HG03558 (cell line): Measurements from ENCODE around the gene METTL17.
"Not testable (repeated sequence)": the region's sequence is repeated elsewhere in the genome, so short reads cannot be mapped to it uniquely, and the experiment has no call there.

Experiments used
- ATAC-seq: cut with Tn5 transposase; IDR thresholded peaks from one replicate; pipeline ENCODE4 v1.9.1; 2021; ENCODE audit warnings: moderate number of reproducible peaks; ENCODE audit not compliant: unreplicated experiment; ENCODE audit errors: extremely low read depth

METTL17 gene, protein sequence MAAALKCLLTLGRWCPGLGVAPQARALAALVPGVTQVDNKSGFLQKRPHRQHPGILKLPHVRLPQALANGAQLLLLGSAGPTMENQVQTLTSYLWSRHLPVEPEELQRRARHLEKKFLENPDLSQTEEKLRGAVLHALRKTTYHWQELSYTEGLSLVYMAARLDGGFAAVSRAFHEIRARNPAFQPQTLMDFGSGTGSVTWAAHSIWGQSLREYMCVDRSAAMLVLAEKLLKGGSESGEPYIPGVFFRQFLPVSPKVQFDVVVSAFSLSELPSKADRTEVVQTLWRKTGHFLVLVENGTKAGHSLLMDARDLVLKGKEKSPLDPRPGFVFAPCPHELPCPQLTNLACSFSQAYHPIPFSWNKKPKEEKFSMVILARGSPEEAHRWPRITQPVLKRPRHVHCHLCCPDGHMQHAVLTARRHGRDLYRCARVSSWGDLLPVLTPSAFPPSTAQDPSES

DNA sequence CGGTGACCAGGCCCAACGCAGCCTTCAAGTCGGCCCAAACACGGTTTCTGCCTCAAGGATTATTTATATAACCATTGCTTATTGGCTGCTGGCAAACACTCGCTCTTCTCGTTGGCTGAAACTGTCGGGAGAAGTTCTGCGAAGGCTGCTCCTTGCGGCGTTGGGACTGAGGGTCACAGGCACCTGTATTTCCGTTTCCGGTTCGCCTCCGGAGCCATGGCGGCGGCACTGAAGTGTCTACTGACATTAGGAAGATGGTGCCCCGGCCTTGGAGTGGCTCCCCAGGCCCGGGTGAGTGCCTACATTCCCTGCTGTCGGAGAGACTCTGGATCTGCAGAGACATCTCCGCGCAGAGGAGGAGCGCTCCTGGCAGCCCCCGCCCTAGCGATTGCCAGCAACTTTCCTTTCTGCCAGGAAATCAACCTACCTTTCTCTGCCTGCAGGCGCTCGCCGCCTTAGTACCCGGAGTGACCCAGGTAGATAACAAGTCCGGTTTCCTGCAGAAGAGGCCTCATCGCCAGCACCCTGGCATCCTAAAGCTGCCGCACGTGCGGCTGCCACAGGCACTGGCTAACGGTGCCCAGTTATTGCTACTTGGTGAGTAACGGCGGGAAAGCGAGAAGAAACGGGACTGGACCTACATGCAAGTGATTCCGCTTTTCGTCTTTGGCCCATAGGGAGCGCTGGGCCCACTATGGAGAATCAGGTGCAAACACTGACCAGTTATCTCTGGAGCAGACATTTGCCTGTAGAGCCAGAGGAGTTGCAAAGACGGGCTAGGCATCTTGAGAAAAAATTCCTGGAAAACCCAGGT is at the start of gene METTL17:
TSS of gene METTL17 (plus strand) at position 194 of the 814 bp plus-strand sequence. CDS start at position 217, 23 bp downstream.
- ATAC-seq, result peak; percentile 93

DNA sequence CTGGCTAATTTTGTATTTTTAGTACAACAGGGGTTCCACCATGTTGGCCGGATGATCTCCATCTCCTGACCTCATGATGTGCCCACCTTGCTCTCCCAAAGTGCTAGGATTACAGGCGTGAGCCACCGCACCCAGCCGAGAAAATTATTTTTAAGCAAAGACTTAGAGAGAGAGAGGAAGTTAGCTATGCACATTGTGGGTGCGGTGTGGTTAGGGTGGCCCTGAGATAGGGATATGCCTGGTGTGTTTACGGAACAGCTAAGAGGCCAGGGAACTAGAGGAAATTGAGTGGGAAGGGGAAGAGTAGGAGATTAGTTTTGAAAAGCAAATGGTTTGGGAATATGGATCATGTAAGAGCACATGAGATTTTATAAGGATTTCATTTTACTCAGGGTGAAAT is 44.6 kb upstream of the METTL17 start:
- ATAC-seq, result not testable (repeated sequence)

DNA sequence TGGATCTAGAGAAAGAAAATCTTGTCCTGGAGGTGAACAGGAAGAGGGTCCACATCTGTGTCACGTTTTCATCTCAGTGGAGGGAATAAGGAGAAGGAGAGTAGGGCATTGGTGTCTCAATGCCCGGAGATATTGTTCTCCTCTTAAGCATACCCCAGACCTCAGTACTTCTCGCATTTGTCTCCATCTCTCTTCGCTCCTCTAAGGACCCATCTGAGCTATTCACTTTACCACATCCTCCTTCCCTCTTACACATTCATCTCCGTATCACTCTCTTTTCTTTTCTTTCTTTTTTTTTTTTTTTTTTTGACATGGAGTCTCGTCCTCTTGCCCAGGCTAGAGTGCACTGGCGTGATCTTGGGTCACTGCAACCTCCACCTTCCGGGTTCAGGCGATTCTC is 43.1 kb upstream of the METTL17 start:
- not testable (repeated sequence) for ATAC-seq

DNA sequence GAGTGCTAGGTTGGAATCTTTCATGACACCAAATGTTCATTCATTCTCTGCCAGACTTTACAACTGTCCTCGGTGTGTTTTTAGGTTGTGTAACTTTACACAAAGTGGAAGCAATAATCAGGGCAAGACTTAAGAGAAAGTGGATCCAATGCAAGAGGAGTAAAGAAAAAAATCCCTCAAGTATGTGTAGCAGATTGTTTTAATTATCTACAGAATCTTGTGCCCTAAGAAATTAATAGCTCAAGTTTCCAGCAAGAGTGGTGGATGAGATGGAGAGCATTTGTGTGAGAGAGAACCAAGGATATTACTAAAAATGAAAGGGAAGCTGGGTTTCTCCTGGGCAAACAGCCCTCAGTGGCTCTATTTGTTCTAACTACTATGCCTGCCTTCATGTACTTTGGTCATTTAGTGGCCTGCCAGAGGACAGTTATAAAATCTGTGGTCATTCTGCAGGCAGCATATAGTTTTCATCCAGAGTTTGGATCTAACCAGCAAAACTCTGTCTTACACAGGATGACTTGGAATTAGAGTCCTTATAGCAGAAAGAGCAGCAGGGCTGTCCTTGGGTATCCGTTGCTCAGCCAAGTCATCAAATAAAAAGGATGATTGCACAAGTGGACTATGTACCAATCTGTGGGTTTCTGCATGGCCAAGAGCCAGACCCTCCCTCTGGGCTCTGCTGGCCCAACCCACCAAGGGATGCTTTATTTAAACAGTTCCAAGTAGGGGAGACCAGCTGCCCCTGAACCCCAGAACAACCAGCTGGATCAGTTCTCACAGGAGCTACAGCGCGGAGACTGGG is 34.8 kb upstream of the METTL17 start, which contains the start of gene RNASE2:
TSS of gene RNASE2 (plus strand) at position 752 of the 802 bp plus-strand sequence. CDS start 285 bp downstream, outside the sequence.
- not testable (repeated sequence) for ATAC-seq

DNA sequence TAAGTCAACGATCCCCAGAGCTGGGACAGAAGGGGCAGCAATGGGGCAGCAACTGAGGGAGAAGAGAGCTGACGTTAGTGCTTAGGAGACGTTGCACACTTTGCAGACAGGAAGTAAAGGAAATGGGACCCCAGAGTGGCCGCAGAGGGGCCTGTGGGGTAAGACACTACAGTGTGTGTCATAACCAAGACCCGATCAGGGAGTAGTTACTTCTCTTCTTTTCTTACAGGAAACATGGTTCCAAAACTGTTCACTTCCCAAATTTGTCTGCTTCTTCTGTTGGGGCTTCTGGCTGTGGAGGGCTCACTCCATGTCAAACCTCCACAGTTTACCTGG is 34.3 kb upstream of the METTL17 start:
- ATAC-seq, result not testable (repeated sequence)

DNA sequence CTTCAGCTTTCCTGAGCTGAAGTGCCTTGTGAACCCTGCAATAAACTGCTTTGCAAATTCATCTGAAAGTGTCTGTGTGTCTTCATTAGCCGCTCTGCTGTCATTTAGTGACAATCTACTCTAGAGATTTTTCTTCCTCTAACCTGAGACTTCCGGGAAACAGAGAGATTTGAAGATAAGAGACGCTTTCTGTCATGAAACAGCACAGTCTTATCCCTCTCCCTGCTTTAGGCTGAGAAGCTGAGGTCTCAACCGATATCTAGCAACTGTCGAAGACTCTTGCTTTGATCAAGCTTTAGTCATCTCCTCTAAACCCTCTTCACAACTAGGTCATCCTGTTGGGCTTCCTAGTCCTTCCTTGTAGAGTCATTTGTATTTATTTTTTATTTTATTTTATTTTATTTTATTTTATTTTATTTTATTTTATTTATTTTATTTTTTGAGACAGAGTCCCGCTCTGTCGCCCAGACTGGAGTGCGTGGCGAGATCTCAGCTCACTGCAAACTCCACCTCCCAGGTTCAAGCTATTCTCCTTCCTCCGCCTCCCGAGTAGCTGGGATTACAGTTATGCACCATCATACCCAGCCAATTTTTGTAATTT is 33.3 kb upstream of the METTL17 start:
- no peak for ATAC-seq

DNA sequence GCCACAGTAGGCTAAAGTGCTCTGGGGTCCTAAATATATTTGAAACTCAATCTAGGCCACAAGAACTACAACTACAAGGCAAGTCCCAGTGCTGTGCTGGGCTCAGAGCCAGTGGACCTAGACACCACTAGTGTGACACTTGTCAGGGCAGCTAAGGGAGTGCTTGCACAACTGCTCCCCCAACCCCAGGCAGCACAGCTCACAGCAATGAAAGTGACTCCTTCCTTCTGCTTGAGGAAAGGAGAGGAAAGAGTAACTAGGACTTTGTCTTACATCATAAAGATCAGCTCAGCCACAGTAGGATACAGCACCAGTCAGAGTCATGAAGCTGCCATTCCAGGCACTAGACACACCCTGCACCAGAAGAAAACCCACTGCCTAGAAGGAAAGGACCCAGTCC is 30.8 kb upstream of the METTL17 start:
- not testable (repeated sequence) for ATAC-seq

DNA sequence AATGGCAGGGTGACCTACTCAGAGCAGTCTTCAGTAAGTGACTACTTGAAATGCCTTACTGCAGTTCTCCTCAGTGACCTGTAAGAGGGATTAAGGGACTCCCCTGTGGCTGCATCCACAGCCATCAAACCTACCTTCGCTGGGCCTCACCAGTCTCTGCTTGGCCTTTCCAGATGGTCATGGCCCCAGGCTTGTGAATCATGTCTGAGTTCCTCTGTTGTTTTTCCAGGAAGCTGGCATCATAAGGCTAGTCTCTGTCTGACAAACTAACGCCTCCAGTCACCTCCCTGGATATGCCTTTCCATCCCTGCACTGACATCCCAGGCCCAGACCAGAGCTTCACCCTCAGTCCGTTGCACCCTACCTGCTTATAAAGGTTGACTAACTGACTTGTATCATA is 20.4 kb upstream of the METTL17 start:
- ATAC-seq, result no peak

DNA sequence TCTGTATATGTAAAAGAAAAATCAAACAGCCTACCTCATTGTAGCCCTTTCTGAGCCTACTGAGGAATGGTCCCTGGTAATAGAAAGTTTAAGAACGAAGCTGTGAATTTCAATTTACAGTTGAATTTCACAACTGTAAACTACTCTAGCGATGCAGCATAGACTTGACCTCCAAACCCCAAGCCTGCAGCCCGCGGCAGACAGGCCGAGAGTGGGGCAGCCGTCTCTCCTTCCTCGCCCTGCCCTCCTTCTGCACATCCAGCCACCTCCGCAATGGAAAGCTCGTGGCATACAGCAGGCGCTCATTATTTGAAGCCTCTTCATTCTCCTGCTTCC is 19.2 kb upstream of the METTL17 start:
- no peak for ATAC-seq

DNA sequence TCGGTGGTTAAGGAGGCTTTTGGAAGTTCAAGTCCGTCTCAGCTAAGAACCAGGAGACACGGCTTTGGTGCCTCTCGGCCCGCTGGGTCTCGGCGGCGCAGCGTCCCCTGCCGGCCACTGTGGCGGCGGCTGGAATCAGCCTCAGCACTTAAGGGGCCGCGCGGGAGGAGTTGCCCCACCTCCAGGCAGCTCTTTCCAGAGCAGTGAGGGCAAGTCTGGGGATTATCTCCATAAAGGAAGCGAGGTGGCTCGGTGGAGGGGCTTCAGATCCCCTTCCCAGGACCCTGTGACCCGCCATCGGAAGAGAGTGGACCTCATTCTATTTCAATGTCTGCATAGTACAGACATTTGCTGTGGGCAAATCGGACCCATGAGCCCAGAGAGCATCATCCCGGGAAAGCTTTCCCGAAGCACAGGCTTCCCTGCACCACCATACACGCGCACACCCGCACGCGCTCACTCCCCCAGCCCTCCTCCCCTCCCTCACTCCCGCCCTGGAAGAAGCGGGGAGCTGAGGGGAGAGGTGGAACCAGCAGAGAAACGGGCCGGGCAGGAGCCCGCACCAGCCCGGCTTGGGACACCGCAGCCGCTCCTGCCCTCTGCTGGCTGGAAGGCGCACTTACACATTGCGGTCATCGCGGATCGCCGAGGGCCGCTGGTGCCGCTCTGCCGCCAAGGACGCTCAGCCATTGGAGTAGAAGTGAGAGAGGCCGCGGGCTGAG is 18.6 kb upstream of the METTL17 start:
- peak; percentile 62 for ATAC-seq

DNA sequence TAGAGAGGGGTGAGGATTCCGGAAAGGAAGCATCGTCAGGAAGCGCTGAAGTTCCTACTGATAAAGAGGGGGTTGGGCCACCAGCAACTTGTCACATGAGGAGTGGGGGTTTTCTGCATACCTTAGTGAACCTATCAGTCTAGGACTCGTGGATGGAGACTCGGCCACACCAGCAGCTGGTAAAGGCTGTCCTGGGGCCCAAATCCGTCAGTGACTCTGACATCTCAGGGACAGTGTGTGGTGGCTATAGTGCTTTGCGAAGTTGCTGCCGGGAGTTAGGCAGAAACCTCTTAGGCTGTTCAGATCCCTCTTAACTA is 18.1 kb upstream of the METTL17 start:
- no peak for ATAC-seq

DNA sequence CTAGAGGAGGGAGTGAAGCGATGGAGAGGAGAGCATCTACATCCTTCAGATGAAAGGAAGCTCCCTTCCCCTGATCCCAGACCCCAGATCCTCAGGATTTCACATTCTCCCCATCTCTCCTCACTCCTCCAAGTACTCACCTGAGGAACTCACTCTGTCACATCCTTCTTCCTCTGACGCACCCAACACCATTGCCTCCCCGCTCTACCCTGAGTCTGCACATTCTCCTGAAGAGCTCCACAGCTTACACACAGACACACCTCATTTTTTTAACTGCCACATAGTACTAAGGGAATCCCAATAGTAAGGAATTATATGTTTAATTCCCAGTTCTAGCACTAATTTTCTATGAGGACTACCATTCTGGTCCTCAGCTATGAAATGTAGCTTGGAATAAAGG is 16.3 kb upstream of the METTL17 start:
- ATAC-seq, result no peak

DNA sequence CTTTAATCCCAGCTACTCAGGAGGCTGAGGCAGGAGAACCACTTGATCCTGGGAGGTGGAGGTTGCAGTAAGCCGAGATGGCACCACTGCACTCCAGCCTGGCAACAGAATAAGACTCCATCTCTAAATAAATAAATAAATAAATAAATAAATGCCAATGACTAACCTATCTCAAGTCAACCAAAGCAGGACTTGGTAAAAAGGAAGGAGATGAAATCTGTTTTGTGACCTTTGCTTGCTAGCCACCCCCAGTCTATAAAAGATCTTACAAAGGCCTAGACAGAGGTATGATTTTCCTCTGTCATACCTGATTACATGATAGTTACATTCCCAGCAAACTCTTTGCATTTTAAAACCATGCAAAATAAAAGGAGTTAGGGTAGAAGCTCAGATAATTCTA is 13.5 kb upstream of the METTL17 start:
- ATAC-seq, result no peak

DNA sequence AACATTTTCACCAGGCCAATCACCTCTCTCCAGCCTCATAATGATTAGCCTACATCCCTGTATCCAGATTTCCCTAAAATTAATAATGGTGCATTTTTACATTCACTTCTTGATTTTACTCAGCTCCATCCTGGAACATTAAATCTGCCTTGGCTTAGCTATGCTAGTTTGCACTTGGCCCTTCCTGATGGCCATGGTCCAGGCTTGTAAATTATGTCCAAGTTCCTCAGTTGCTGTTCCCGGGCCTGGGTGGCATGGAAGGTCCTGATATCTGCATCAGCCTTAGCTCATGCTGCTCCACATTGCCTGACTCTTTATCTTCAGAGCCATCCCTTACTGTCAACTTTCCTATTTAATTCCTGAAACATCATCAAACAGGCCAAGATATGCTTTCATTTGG is 11.1 kb upstream of the METTL17 start:
- no peak for ATAC-seq

DNA sequence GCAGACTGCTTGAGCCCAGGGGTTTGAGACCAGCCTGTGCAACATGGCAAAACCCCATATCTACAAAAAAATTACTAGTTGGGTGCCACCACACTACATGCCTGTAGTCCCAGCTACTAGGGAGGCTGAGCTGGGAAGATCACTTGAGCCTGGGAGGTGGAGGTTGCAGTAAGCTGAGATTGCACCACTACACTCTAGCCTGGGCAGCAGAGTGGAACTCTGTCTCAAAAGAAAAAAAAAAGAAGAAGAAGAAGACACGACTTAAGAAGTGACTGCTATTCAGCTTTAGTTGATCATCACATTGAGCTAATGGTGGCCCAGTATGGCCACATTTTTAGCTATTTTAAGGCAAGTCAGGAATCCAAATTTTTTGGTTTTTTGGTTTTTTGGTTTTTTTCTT is 8.9 kb upstream of the METTL17 start:
- no peak for ATAC-seq

DNA sequence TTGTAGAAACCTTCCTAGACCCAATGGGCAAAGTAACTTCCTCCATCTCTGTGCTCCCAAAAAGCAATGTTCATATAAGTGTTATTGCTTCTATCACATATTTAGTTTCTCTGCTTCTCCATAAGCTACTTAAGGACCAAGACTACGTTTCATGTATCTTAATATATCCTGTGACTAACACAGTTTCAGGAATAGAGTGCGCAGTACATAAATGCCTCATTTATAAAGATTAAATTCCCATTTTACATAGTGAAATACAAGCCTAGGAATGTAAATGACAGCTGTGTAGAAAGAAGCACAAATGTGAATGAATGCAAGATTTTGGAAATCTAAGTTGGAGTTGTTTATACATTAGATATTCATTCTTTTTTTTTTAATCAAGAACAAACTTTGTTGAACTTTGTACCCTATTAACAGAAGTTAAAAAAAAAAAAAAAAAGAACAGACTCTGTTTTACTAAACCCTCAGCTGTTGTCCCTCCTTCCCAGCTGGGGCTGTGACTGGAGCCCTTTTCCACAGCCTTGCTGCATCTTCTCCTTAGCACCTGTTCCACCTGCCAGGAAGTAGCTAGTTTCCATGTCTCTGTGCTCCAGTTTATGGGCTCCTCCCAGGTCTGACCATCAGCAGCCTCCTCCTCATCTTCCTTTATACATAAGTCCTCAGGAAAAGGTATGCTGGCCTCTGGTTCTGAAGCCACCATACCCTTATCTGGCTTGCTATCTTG is 7.0 kb upstream of the METTL17 start:
- no peak for ATAC-seq

DNA sequence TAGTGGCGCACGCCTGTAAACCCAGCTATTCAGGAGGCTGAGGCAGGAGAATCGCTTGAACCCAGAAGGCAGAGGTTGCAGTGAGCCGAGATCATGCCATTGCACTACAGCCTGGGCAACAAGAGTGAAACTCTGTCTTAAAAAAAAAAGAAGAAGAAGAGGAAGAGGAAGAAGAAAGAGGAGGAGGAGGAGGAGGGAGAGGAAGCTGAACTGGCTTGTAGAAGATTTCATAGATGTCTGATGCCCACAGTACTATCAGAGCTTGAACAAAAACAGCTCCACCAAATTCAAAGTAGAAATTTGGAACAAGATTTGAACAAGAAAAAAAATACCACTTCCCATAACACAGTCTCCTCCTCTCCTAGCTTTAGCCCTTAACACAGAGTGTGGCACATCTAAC is 4.1 kb upstream of the METTL17 start:
- not testable (repeated sequence) for ATAC-seq

DNA sequence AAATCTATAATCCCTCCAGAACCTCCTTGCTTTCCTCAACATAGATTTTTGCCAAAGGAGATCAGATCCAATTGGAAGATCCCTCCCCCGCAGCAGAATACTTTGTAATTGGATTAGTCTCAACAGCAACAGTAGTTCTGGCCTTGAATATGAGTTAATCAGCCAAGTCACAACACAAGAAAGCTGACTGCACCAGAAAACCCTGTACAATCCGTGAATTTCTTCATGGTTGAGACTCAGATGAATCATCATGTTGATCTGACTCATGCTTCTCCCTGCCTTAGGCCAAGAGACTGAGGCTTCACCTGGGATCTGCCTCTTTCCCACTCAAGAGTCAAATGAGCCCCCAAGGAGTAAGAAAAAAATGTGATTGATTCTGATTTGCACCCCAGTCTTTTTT is 3.0 kb upstream of the METTL17 start:
- no peak for ATAC-seq
